ENCODE results near the gene RAPGEF6. TPM values are rescaled to one million over a fixed set of nuclear protein-coding genes. Genes with fewer than 3 reads are reported as not detected.

Gene RAPGEF6
- total and polyA plus RNA-seq, 9 of the 15 experiments (the other 6 are each of a cell fraction or from before 2014, with no cell fraction given): 2.7 to 23.4 (median 12.7) TPM

- TF ChIP-seq SRSF7 (optimal IDR thresholded peaks at IDR 0.05; ENCODE audit: low read depth, low read length) (no peak), NFATC3 (IDR thresholded peaks at IDR 0.05) (no peak), EWSR1 (IDR thresholded peaks at IDR 0.05; ENCODE audit: borderline replicate concordance, low read depth, partially characterized antibody) (no peak)
- TF ChIP-seq, protein P1, sequence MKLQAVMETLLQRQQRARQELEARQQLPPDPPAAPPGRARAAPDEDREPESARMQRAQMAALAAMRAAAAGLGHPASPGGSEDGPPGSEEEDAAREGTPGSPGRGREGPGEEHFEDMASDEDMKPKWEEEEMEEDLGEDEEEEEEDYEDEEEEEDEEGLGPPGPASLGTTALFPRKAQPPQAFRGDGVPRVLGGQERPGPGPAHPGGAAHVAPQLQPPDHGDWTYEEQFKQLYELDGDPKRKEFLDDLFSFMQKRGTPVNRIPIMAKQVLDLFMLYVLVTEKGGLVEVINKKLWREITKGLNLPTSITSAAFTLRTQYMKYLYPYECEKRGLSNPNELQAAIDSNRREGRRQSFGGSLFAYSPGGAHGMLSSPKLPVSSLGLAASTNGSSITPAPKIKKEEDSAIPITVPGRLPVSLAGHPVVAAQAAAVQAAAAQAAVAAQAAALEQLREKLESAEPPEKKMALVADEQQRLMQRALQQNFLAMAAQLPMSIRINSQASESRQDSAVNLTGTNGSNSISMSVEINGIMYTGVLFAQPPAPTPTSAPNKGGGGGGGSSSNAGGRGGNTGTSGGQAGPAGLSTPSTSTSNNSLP (IDR thresholded peaks at IDR 0.05; ENCODE audit: borderline replicate concordance, low read depth, low read length): no peak
- TF ChIP-seq, protein P2, sequence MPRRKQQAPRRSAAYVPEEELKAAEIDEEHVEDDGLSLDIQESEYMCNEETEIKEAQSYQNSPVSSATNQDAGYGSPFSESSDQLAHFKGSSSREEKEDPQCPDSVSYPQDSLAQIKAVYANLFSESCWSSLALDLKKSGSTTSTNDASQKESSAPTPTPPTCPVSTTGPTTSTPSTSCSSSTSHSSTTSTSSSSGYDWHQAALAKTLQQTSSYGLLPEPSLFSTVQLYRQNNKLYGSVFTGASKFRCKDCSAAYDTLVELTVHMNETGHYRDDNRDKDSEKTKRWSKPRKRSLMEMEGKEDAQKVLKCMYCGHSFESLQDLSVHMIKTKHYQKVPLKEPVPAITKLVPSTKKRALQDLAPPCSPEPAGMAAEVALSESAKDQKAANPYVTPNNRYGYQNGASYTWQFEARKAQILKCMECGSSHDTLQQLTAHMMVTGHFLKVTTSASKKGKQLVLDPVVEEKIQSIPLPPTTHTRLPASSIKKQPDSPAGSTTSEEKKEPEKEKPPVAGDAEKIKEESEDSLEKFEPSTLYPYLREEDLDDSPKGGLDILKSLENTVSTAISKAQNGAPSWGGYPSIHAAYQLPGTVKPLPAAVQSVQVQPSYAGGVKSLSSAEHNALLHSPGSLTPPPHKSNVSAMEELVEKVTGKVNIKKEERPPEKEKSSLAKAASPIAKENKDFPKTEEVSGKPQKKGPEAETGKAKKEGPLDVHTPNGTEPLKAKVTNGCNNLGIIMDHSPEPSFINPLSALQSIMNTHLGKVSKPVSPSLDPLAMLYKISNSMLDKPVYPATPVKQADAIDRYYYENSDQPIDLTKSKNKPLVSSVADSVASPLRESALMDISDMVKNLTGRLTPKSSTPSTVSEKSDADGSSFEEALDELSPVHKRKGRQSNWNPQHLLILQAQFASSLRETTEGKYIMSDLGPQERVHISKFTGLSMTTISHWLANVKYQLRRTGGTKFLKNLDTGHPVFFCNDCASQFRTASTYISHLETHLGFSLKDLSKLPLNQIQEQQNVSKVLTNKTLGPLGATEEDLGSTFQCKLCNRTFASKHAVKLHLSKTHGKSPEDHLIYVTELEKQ (CRISPR knock-in tag; IDR thresholded peaks at IDR 0.05): no peak
Observed at GRCh38 chr5:131684051-131684450, 49.0 kb upstream of the RAPGEF6 start (continued).

DNA sequence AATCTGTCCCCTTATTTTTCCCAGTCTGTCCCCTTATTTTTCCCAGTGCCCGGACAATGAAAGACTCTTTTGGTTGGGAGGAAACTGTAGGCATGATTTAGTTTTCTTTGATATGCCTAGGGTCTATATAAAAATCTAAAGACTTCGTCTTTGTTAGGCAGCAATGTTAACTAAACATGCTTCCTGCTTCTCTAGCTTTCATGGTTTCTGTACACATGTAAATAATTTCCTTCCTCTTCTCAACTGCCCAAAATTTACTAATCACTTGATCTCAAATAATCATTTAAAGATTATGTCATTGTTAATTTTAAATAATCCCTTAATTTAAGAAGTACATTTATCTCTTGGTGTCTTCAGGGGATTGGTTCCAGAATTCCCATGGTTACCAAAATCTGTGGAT is 47.8 kb upstream of the RAPGEF6 start:
- no TSS peak for BruUV-seq (replicated peaks)
- peaks cover 43% of the 10 kb centered on the region for H3K36me3 ChIP-seq (ENCODE audit: control insufficient read depth, insufficient read depth, low read length)
- H3K9ac ChIP-seq (ENCODE audit: insufficient read depth in 1 of 2, low read depth in 2 of 2, low read length in 2 of 2): no peak overlapping the region
- H2AFZ ChIP-seq (ENCODE audit: low read depth, low read length): no peak overlapping the region
- CTCF ChIA-PET (ENCODE audit: low intra/inter-chr PET ratio): no interaction called here
- ATAC-seq (no peak), DNase-seq (ENCODE audit: extremely low read depth in 1 of 4, low spot score in 3 of 4) (no peak), FAIRE-seq (no peak)
- POLR2A ChIA-PET: interaction anchor here (0.6 kb wide), 1 partner anchor 31 kb away, joined by 3 read pairs; no protein-coding TSS in a partner anchor
- H3K27me3 ChIP-seq (ENCODE audit: control insufficient read depth in 2 of 2, insufficient read depth in 2 of 2, low read length in 2 of 2): no peaks in the 10 kb centered on the region
- H3K4me2 ChIP-seq (ENCODE audit: insufficient read depth, low read length): no peak overlapping the region
- no peaks in the 10 kb centered on the region for H3K9me1 ChIP-seq (ENCODE audit: control insufficient read depth, insufficient read depth, low read length)
- in situ Hi-C loops (cut with MboI): no loop called here
- intact Hi-C loops (cut with micrococcal nuclease): no loop called here
- no peaks in the 10 kb centered on the region for H3K9me3 ChIP-seq (replicated peaks; ENCODE audit: control insufficient read depth, insufficient read depth, low read depth, low read length)
- no peaks in the 10 kb centered on the region for H4K20me1 ChIP-seq (replicated peaks; ENCODE audit: control insufficient read depth, insufficient read depth, low read length)
- no peak overlapping the region for H3K4me3 ChIP-seq
- no peaks in the 10 kb centered on the region for H3K79me2 ChIP-seq (ENCODE audit: control insufficient read depth, insufficient read depth, low read length)
- 97% methylated on average over 2 of the region's 2 CpGs for WGBS (ENCODE audit: insufficient coverage, low coverage, missing lambda C conversion rate)
- H3K4me1 ChIP-seq (replicated peaks in 1 of 2; ENCODE audit: control insufficient read depth in 2 of 2, insufficient read depth in 2 of 2, low read length in 2 of 2): no peaks in the 10 kb centered on the region
- H3K27ac ChIP-seq (ENCODE audit: extremely low read depth, low read depth, low read length): no peak overlapping the region
- TF ChIP-seq ZNF121 (CRISPR knock-in tag; conservative IDR thresholded peaks at IDR 0.05) (no peak), ZNF589 (CRISPR knock-in tag; IDR thresholded peaks at IDR 0.05; ENCODE audit: low read depth) (no peak), EGR1 (conservative IDR thresholded peaks at IDR 0.05) (no peak), SMAD3 (CRISPR knock-in tag; conservative IDR thresholded peaks at IDR 0.05) (no peak), RBM15 (IDR thresholded peaks at IDR 0.05; ENCODE audit: insufficient read depth, low read length) (no peak), AFF4 (CRISPR knock-in tag; IDR thresholded peaks at IDR 0.05) (no peak)
- TF ChIP-seq, protein P3, sequence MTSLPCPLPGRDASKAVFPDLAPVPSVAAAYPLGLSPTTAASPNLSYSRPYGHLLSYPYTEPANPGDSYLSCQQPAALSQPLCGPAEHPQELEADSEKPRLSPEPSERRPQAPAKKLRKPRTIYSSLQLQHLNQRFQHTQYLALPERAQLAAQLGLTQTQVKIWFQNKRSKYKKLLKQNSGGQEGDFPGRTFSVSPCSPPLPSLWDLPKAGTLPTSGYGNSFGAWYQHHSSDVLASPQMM (CRISPR knock-in tag; IDR thresholded peaks at IDR 0.05): no peak

Data from K562 (cell line).